Esophagus muscularis mucosa (tissue), 4 donors: ENCODE measurements around the gene CDC20B. TPM values are rescaled to one million over a fixed set of nuclear protein-coding genes. Genes with fewer than 3 reads are reported as not detected.

ENCODE experiments used
- DNase-seq: peaks from one replicate; pipeline ENCODE4 v3.0.0-alpha.2; 2017; ENCODE audit errors: extremely low spot score
- H3K27ac ChIP-seq, 4 donors: fragments of 200-600 bp; sonication (generic); replicated peaks in 1 of 4; 1 replicate in 3 of 4; 2 replicates in 1 of 4; pipeline ENCODE4 v1.5.1; 2016 to 2019; ENCODE audit warnings: mild to moderate bottlenecking in 1 of 4
- H3K27me3 ChIP-seq, 4 donors: fragments of 200-600 bp; sonication (generic); one replicate each; pipeline versions ENCODE4 v1.5.1 to v1.6.0; 2016 to 2019
- H3K36me3 ChIP-seq, 4 donors: fragments of 200-600 bp; sonication (generic); one replicate each; pipeline ENCODE4 v1.5.1; 2016 to 2019
- H3K4me1 ChIP-seq, 4 donors: fragments of 200-600 bp; sonication (generic); one replicate each; pipeline ENCODE4 v1.5.1; 2016 to 2019
- H3K4me3 ChIP-seq, 4 donors: fragments of 200-600 bp; sonication (generic); 1 replicate in 2 of 4; 2 replicates in 2 of 4; pipeline ENCODE4 v1.5.1; 2016 to 2019; ENCODE audit warnings: mild to moderate bottlenecking in 4 of 4, moderate library complexity in 1 of 4
- H3K9me3 ChIP-seq, 4 donors: fragments of 200-600 bp; sonication (generic); 1 replicate in 3 of 4; 2 replicates in 1 of 4; pipeline ENCODE4 v1.5.1; 2016 to 2019
- EP300 ChIP-seq: sonication (generic); formaldehyde crosslinking; IDR thresholded peaks from one replicate; pipeline ENCODE4 v1.6.1; 2017; ENCODE audit warnings: antibody characterized with exemption
- POLR2A ChIP-seq: fragments of 450-650 bp; IDR thresholded peaks from one replicate; pipeline ENCODE4 v1.6.1; 2017; ENCODE audit warnings: antibody characterized with exemption, moderate library complexity, mild to moderate bottlenecking, low read depth
- POLR2AphosphoS5 ChIP-seq, 2 donors: sonication (generic); formaldehyde crosslinking; IDR thresholded peaks; one replicate each; pipeline ENCODE4 v1.6.1; 2017; ENCODE audit warnings: antibody characterized with exemption in 2 of 2
- whole genome bisulfite sequencing: methylation state at CpG from one replicate; pipeline ENCODE4 v1.1.5; 2018; 5-methylcytosine and 5-hydroxymethylcytosine counted together
- intact Hi-C: fragments of 100-400 bp; cut with DNase I; formaldehyde crosslinking; loops from one replicate; pipeline ENCODE4 v1.15.1; 2023
- total RNA-seq, 4 donors: library from RNA; depleted of rRNA; stranded (reverse); fragments of >200 nt; gene quantifications; one replicate each; pipeline versions ENCODE4 v1.1.0 to v1.2.1, GENCODE V29; 2016
- TF ChIP-seq, protein P1 (sequence below), 3 experiments: fragments of 200-600 bp in 2 of 3; fragments of 450-650 bp in 1 of 3; sonication (generic) in 2 of 3; IDR thresholded peaks; one replicate each; pipeline ENCODE4 v1.5.1; 2017 to 2019; ENCODE audit warnings: antibody characterized with exemption in 3 of 3, mild to moderate bottlenecking in 2 of 3, moderate library complexity in 1 of 3

Gene CDC20B
- total RNA-seq, 4 donors from 2014 or later = not detected

DNA sequence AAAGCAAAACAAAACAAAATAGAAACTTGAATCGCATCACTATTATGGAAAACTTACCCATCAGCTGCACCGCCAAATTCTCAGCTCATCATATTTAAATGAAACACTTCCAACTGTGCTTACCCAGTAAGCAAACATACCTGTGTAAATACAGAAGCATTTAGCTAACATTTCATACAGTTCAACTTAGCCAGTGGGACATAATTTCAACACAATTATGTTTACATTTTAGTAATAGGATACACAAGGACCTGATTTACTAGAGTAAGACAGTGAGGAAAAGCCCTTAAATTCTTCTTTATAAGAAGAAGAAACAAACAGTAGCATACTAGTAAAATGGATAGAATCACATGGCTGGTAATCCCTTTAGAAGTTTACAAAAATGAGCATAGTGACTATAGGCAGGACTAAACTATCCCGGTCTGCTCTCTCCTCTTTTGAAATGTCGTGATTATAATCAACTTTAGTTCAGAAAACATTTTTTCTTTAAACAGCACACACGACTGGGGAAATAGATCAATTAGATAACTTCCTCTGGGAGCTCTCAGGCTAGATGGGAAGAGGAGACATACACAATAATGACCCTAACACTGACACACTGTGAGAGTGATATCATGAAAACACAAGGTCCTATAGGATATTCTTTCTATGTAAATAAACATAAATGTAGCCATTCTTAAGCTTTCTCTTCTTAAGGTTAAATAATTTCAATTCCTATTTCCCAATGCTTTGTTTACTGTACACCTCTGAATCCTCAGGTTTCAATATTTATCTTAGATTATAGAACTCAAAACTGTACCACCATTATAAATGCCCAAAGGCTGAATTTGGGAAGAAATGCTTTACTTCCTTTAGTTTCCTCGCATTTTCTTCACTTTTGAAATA is 15.9 kb upstream of the CDC20B start:
- H3K4me3 ChIP-seq = no peak overlapping the region
- no peak for TF ChIP-seq EP300
- TF ChIP-seq POLR2A = no peak
- no peak for TF ChIP-seq POLR2AphosphoS5 (IDR thresholded peaks at IDR 0.05)
- TF ChIP-seq, protein P1, sequence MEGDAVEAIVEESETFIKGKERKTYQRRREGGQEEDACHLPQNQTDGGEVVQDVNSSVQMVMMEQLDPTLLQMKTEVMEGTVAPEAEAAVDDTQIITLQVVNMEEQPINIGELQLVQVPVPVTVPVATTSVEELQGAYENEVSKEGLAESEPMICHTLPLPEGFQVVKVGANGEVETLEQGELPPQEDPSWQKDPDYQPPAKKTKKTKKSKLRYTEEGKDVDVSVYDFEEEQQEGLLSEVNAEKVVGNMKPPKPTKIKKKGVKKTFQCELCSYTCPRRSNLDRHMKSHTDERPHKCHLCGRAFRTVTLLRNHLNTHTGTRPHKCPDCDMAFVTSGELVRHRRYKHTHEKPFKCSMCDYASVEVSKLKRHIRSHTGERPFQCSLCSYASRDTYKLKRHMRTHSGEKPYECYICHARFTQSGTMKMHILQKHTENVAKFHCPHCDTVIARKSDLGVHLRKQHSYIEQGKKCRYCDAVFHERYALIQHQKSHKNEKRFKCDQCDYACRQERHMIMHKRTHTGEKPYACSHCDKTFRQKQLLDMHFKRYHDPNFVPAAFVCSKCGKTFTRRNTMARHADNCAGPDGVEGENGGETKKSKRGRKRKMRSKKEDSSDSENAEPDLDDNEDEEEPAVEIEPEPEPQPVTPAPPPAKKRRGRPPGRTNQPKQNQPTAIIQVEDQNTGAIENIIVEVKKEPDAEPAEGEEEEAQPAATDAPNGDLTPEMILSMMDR (IDR thresholded peaks at IDR 0.05) = no peak
- intact Hi-C loops = no loop called here
- DNase-seq = no peak
- no peaks in the 10 kb centered on the region for H3K9me3 ChIP-seq
- H3K27me3 ChIP-seq = peaks cover 0 to 60% (median 2%) of the 10 kb centered on the region in 4 donors
- WGBS = 57% methylated on average over 6 of the region's 6 CpGs
- H3K36me3 ChIP-seq = no peaks in the 10 kb centered on the region
- H3K4me1 ChIP-seq = no peaks in the 10 kb centered on the region
- no peak overlapping the region for H3K27ac ChIP-seq

DNA sequence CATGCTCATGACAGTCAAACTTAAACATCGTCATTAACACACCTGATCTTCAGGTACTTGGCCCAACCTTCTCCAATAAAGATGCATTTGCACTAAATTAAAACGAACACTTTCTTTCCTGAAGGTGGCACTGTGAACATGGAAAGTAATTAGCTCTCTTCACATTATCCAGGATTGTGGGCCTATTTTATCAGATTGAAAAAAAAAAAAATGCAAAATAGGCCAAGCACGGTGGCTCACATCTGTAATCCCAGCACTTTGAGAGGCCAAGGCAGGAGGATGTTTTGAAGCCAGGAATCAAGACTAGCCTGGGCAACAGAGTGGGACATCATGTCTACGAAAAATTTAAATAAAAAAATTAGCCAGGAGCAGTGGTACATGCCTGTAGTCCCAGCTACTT is 14.4 kb upstream of the CDC20B start:
- no peak overlapping the region for H3K27ac ChIP-seq
- TF ChIP-seq POLR2AphosphoS5 (IDR thresholded peaks at IDR 0.05) (no peak), POLR2A (no peak), EP300 (no peak)
- TF ChIP-seq, protein P1 (IDR thresholded peaks at IDR 0.05) = no peak
- WGBS = 46% methylated on average over 4 of the region's 4 CpGs
- H3K4me1 ChIP-seq = no peaks in the 10 kb centered on the region
- intact Hi-C loops = no loop called here
- peaks cover 0 to 66% (median 2%) of the 10 kb centered on the region in 4 donors for H3K27me3 ChIP-seq
- no peaks in the 10 kb centered on the region for H3K36me3 ChIP-seq
- DNase-seq = no peak
- H3K4me3 ChIP-seq = no peak overlapping the region
- H3K9me3 ChIP-seq = no peaks in the 10 kb centered on the region

DNA sequence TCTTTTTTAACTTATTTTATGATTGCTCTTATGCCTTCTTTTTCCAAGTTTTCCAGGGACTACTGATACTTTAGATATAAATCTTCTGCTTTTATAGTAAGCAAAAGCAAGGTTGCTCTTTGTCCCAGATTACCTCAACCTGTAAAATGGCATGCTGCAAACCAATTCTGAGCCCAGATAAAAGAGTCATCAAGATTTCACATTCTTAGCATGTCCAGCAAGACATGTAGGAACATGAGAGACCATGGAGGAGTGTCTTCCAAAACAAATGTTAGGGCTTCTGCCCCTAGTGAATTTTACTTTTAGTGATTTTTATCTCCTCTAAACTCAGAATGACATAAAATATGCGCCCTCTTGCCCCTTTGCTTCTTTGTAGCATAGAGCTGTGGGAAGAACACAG is 7.0 kb upstream of the CDC20B start:
- Histone ChIP-seq H3K36me3 (no peaks in the 10 kb centered on the region), H3K9me3 (no peaks in the 10 kb centered on the region), H3K27me3 (peaks cover 8 to 69% (median 30%) of the 10 kb centered on the region in 4 donors), H3K4me1 (peaks cover 11 to 15% (median 14%) of the 10 kb centered on the region in 4 donors), H3K27ac (no peak overlapping the region), H3K4me3 (no peak overlapping the region)
- 42% methylated on average over 1 of the region's 1 CpG for WGBS
- peak; percentile 64 for DNase-seq
- intact Hi-C loops = no loop called here
- TF ChIP-seq POLR2A = no peak
- TF ChIP-seq EP300 = no peak
- no peak for TF ChIP-seq POLR2AphosphoS5 (IDR thresholded peaks at IDR 0.05)
- TF ChIP-seq, protein P1 (IDR thresholded peaks at IDR 0.05) = no peak

DNA sequence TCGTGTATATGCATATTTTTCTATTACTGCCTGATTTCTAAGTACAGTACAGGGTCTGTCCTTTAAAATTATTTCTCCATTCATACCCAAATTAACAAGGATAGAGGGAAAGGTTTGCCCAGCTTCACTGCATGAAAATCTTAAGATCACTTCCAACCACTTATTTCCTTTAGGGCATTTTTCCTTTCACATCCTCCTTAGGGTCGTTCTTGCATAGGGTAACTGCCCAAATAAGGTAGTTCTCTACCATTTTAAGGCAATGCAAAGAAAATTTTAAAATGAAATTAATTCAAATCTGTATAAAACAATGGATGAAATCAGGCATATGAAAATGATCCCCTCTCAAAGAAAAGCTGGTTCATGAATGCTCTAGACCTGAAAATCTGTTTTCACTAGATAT is 4.1 kb upstream of the CDC20B start:
- no peak for DNase-seq
- TF ChIP-seq POLR2AphosphoS5 (IDR thresholded peaks at IDR 0.05) (no peak), POLR2A (no peak), EP300 (no peak)
- TF ChIP-seq, protein P1 (IDR thresholded peaks at IDR 0.05) = no peak
- Histone ChIP-seq H3K27ac (no peak overlapping the region), H3K27me3 (peaks cover 8 to 73% (median 38%) of the 10 kb centered on the region in 4 donors), H3K4me1 (peaks cover 26 to 34% (median 31%) of the 10 kb centered on the region in 4 donors), H3K36me3 (no peaks in the 10 kb centered on the region), H3K9me3 (no peaks in the 10 kb centered on the region), H3K4me3 (peak overlapping the region in 1 of 4 donors; percentile 38)
- intact Hi-C loops = loop anchor here (10.0 kb wide), 1 partner anchor 538 kb away; the partner anchor contains the start of gene SLC38A9
- 18% methylated on average over 2 of the region's 2 CpGs for WGBS
